Mononuclear cell (primary cell): ENCODE measurements around the gene MARF1. TPM values are rescaled to one million over a fixed set of nuclear protein-coding genes. Genes with fewer than 3 reads are reported as not detected.
"Not testable (repeated sequence)": the region's sequence is repeated elsewhere in the genome, so short reads cannot be mapped to it uniquely, and the experiment has no call there.

Source experiments
- H3K27me3 ChIP-seq: 2 replicates; pipeline ENCODE4 v1.6.0; 2011; ENCODE audit warnings: low read length, control low read depth; ENCODE audit not compliant: insufficient read depth
- H3K4me1 ChIP-seq: 2 replicates; pipeline ENCODE4 v1.5.1; 2011; ENCODE audit warnings: mild to moderate bottlenecking, low read length, control low read depth; ENCODE audit not compliant: insufficient read depth
- H3K4me3 ChIP-seq: 2 replicates; pipeline ENCODE4 v1.5.1; 2011; ENCODE audit warnings: mild to moderate bottlenecking, low read length, moderate library complexity
- H3K9me3 ChIP-seq: 2 replicates; pipeline ENCODE4 v1.5.1; 2011; ENCODE audit warnings: low read depth, mild to moderate bottlenecking, control low read depth, low read length
- total RNA-seq: library from RNA; depleted of rRNA; stranded (reverse); fragments of >200 nt; gene quantifications from one replicate; pipeline ENCODE4 v1.2.3, GENCODE V29; 2012

MARF1 gene
- total RNA-seq, 1 donor: 60.8 TPM

- H3K9me3 ChIP-seq: no peaks in the 10 kb centered on the region
- no peaks in the 10 kb centered on the region for H3K27me3 ChIP-seq
- H3K4me1 ChIP-seq: no peaks in the 10 kb centered on the region
- no peak overlapping the region for H3K4me3 ChIP-seq
Observed at GRCh38 chr16:15617901-15618300, 25.1 kb downstream of the MARF1 start.

GRCh38 chr16:15616475-15617165 is 26.3 kb downstream of the MARF1 start:
- H3K9me3 ChIP-seq: no peaks in the 10 kb centered on the region
- H3K4me1 ChIP-seq: no peaks in the 10 kb centered on the region
- H3K27me3 ChIP-seq: no peaks in the 10 kb centered on the region
- H3K4me3 ChIP-seq: no peak overlapping the region

GRCh38 chr16:15616012-15616411 is 26.9 kb downstream of the MARF1 start:
- Histone ChIP-seq H3K4me3 (no peak overlapping the region), H3K27me3 (no peaks in the 10 kb centered on the region), H3K9me3 (no peaks in the 10 kb centered on the region), H3K4me1 (no peaks in the 10 kb centered on the region)

GRCh38 chr16:15613676-15614075 is 29.3 kb downstream of the MARF1 start:
- Histone ChIP-seq H3K9me3 (no peaks in the 10 kb centered on the region), H3K4me3 (no peak overlapping the region), H3K27me3 (no peaks in the 10 kb centered on the region), H3K4me1 (no peaks in the 10 kb centered on the region)

- H3K9me3 ChIP-seq: no peaks in the 10 kb centered on the region
- peaks cover 4% of the 10 kb centered on the region for H3K4me1 ChIP-seq
- no peaks in the 10 kb centered on the region for H3K27me3 ChIP-seq
- H3K4me3 ChIP-seq: no peak overlapping the region
Observed at GRCh38 chr16:15611610-15612009, 31.3 kb downstream of the MARF1 start.

GRCh38 chr16:15610369-15610871 is 32.5 kb downstream of the MARF1 start:
- Histone ChIP-seq H3K9me3 (no peaks in the 10 kb centered on the region), H3K4me1 (peaks cover 4% of the 10 kb centered on the region), H3K27me3 (no peaks in the 10 kb centered on the region), H3K4me3 (no peak overlapping the region)

- Histone ChIP-seq H3K4me1 (peaks cover 4% of the 10 kb centered on the region), H3K9me3 (no peaks in the 10 kb centered on the region), H3K4me3 (no peak overlapping the region), H3K27me3 (no peaks in the 10 kb centered on the region)
Observed at GRCh38 chr16:15609286-15609649, 33.7 kb downstream of the MARF1 start.

- H3K4me1 ChIP-seq: peaks cover 4% of the 10 kb centered on the region
- no peaks in the 10 kb centered on the region for H3K9me3 ChIP-seq
- no peaks in the 10 kb centered on the region for H3K27me3 ChIP-seq
- H3K4me3 ChIP-seq: no peak overlapping the region
Observed at GRCh38 chr16:15608398-15609285, 34.3 kb downstream of the MARF1 start.

- Histone ChIP-seq H3K4me1 (peaks cover 4% of the 10 kb centered on the region), H3K4me3 (no peak overlapping the region), H3K9me3 (no peaks in the 10 kb centered on the region), H3K27me3 (no peaks in the 10 kb centered on the region)
Observed at GRCh38 chr16:15607700-15608396, 35.1 kb downstream of the MARF1 start.

GRCh38 chr16:15607221-15607699 is 35.7 kb downstream of the MARF1 start:
- H3K4me1 ChIP-seq, H3K4me3 ChIP-seq, H3K27me3 ChIP-seq, H3K9me3 ChIP-seq: not testable (repeated sequence)

- Histone ChIP-seq H3K9me3 (no peaks in the 10 kb centered on the region), H3K27me3 (no peaks in the 10 kb centered on the region), H3K4me1 (peaks cover 4% of the 10 kb centered on the region), H3K4me3 (no peak overlapping the region)
Observed at GRCh38 chr16:15606518-15607220, 36.3 kb downstream of the MARF1 start.

GRCh38 chr16:15605839-15606517 is 37.0 kb downstream of the MARF1 start:
- Histone ChIP-seq H3K27me3 (no peaks in the 10 kb centered on the region), H3K4me3 (no peak overlapping the region), H3K9me3 (no peaks in the 10 kb centered on the region), H3K4me1 (peaks cover 4% of the 10 kb centered on the region)

- Histone ChIP-seq H3K4me1 (peaks cover 4% of the 10 kb centered on the region), H3K27me3 (no peaks in the 10 kb centered on the region), H3K4me3 (no peak overlapping the region), H3K9me3 (no peaks in the 10 kb centered on the region)
Observed at GRCh38 chr16:15604460-15605440, 38.2 kb downstream of the MARF1 start.
